Karpas-422 (cell line): ENCODE data around the gene WAC. TPM values are rescaled to one million over a fixed set of nuclear protein-coding genes. Genes with fewer than 3 reads are reported as not detected.

ENCODE experiments used
- DNase-seq: peaks from one replicate; pipeline ENCODE4 v3.0.0-alpha.2; 2015
- H2AFZ ChIP-seq: fragments of 200-600 bp; sonication (generic); 2 replicates; pipeline ENCODE4 v1.6.1; 2014; ENCODE audit warnings: antibody characterized with exemption, low read length, mixed read lengths
- H3K27ac ChIP-seq: fragments of 200-600 bp; sonication (generic); 2 replicates; pipeline ENCODE4 v1.5.1; 2014; ENCODE audit warnings: mild to moderate bottlenecking, low read length, moderate library complexity
- H3K27me3 ChIP-seq: fragments of 200-600 bp; sonication (generic); 2 replicates; pipeline ENCODE4 v1.6.1; 2014; ENCODE audit warnings: low read length, mixed read lengths
- H3K36me3 ChIP-seq: fragments of 200-600 bp; sonication (generic); 2 replicates; pipeline ENCODE4 v1.6.1; 2014; ENCODE audit warnings: low read length, mixed read lengths; ENCODE audit not compliant: insufficient read depth
- H3K4me1 ChIP-seq: fragments of 200-600 bp; sonication (generic); 2 replicates; pipeline ENCODE4 v1.6.1; 2014; ENCODE audit warnings: mild to moderate bottlenecking, low read length, mixed read lengths
- H3K4me2 ChIP-seq: fragments of 200-600 bp; sonication (generic); 2 replicates; pipeline ENCODE4 v1.6.1; 2014; ENCODE audit warnings: low read length, low read depth, mild to moderate bottlenecking; ENCODE audit not compliant: poor library complexity, severe bottlenecking
- H3K4me3 ChIP-seq: fragments of 200-600 bp; sonication (generic); 2 replicates; pipeline ENCODE4 v1.5.1; 2014; ENCODE audit warnings: mild to moderate bottlenecking, antibody characterized with exemption, low read length, mixed read lengths
- H3K79me2 ChIP-seq: fragments of 200-600 bp; sonication (generic); 2 replicates; pipeline ENCODE4 v1.6.1; 2014; ENCODE audit warnings: mild to moderate bottlenecking, low read length, mixed read lengths
- H3K9ac ChIP-seq: fragments of 200-600 bp; sonication (generic); 2 replicates; pipeline ENCODE4 v1.6.0; 2014; ENCODE audit warnings: low read length
- H3K9me2 ChIP-seq: fragments of 200-600 bp; sonication (generic), shearing (Covaris generic); replicated peaks from 2 replicates; pipeline ENCODE4 v1.6.0; 2014; ENCODE audit warnings: mild to moderate bottlenecking, low read length, moderate library complexity; ENCODE audit not compliant: insufficient read depth
- H3K9me3 ChIP-seq: fragments of 300-700, 200-600 bp; sonication (generic); 2 replicates; pipeline ENCODE4 v1.6.1; 2014; ENCODE audit warnings: low read length, mixed read lengths
- H4K20me1 ChIP-seq: fragments of 200-600 bp; sonication (generic); 2 replicates; pipeline ENCODE4 v1.6.1; 2014; ENCODE audit warnings: mild to moderate bottlenecking, antibody characterized with exemption, low read length, low read depth; ENCODE audit not compliant: insufficient read depth
- total RNA-seq: library from RNA; depleted of rRNA; stranded (reverse); fragments of >200 nt; shearing (Covaris generic); gene quantifications from 2 replicates; pipeline ENCODE4 v1.2.3, GENCODE V29; 2014; ENCODE audit warnings: low replicate concordance

WAC gene
- total RNA-seq, 1 experiment from 2014 or later = 156 TPM

DNA sequence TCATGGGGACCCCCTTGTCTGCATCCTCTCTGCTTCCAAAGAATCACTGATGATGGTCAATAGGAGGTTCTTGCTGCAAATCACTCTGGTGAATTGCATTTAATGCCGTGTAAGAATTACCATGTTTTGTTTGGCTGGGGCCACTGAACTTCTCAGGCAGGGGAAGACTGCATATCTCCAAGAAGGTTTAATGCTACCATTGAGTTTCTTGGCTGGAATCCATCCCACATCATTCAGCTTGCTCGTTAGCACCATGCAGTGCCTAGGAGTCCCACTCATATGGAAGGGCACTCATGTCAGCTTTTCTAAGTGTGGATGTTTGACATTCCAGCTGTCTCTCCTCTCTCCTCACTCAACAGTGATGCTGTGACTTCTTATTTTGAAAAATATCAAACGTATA is 94.2 kb downstream of the WAC start:
- H3K9me3 ChIP-seq = no peaks in the 10 kb centered on the region
- no peak overlapping the region for H3K27ac ChIP-seq
- H3K4me2 ChIP-seq = no peak overlapping the region
- H4K20me1 ChIP-seq = peaks cover 18% of the 10 kb centered on the region
- H3K9ac ChIP-seq = no peak overlapping the region
- no peaks in the 10 kb centered on the region for H3K27me3 ChIP-seq
- H3K4me3 ChIP-seq = no peak overlapping the region
- H3K36me3 ChIP-seq = no peaks in the 10 kb centered on the region
- no peak for DNase-seq
- no peak overlapping the region for H2AFZ ChIP-seq
- no peaks in the 10 kb centered on the region for H3K4me1 ChIP-seq
- no peaks in the 10 kb centered on the region for H3K9me2 ChIP-seq
- no peaks in the 10 kb centered on the region for H3K79me2 ChIP-seq

DNA sequence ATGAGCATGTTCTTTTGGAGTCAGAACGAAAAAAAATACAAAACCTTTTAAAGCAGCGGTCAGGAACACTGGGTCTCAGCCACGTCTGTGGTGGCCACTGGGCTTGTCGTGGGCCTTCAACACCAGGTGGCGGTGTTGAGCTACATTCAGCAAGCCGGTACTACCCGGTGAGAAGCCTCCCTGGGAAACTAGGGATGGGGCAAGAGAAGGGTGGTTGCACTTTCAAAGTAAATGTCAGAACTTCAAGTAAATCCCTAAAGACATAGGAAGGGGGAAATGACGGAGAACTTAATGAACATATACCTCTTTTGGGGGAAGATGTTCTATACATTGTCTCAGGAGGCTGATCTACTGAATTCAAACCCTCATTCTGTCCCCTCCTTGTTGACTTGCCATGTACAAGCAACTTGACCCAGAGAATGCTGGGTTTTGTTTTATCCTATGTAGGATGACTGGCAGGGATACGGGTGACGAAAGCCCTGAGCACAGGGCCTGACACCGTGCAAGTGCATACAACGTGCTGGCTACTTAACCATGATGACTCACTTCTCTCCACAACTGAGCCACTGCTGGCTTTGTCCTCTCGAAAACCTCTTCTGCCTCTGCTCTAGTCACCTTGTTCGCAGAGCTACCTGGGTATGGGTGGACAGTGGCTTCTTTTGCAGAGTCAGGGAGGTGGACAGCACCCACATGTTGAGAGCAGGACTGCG is 95.4 kb downstream of the WAC start:
- H3K9me2 ChIP-seq = no peaks in the 10 kb centered on the region
- H3K79me2 ChIP-seq = no peaks in the 10 kb centered on the region
- no peak overlapping the region for H3K4me3 ChIP-seq
- H3K36me3 ChIP-seq = no peaks in the 10 kb centered on the region
- H4K20me1 ChIP-seq = peaks cover 13% of the 10 kb centered on the region
- no peaks in the 10 kb centered on the region for H3K9me3 ChIP-seq
- no peak overlapping the region for H3K9ac ChIP-seq
- no peaks in the 10 kb centered on the region for H3K27me3 ChIP-seq
- H3K4me2 ChIP-seq = no peak overlapping the region
- no peak overlapping the region for H3K27ac ChIP-seq
- H2AFZ ChIP-seq = no peak overlapping the region
- H3K4me1 ChIP-seq = no peaks in the 10 kb centered on the region
- DNase-seq = peak; percentile 84

DNA sequence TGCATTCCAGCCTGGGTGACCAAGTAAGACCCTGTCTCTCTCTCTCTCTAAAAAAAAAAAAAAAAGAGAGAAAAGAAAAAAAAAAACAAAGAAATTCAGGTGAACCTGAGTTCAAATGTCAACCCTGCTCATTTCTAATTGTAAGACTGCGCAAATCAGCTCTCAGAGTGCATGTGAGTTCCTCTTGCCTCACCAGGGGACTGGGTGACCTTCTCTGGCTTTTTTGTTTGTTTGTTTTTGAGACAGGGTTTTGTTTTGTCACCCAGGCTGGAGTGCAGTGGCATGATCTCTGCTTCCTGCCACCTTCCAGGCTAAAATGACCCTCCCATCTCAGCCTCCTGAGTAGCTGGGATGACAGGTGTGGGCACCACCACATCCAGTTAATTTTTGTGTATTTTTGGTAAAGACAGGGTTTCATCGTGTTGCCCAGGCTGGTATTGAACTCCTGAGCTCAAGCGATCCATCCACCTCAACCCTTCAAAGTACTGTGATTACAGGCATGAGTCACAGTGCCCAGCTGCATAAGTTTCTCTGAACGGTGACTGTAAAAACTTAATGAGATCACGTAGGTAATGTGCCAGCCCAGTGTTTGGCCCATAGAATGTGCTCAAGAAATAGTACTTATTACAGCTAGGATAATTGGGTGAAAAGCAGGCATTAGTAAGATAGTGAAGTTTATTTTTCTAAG is 99.1 kb downstream of the WAC start:
- no peaks in the 10 kb centered on the region for H3K27me3 ChIP-seq
- no peak overlapping the region for H3K9ac ChIP-seq
- peak; percentile 11 for DNase-seq
- no peaks in the 10 kb centered on the region for H3K79me2 ChIP-seq
- H3K4me2 ChIP-seq = no peak overlapping the region
- H3K9me2 ChIP-seq = no peaks in the 10 kb centered on the region
- no peaks in the 10 kb centered on the region for H3K4me1 ChIP-seq
- H2AFZ ChIP-seq = no peak overlapping the region
- no peaks in the 10 kb centered on the region for H3K36me3 ChIP-seq
- no peaks in the 10 kb centered on the region for H3K9me3 ChIP-seq
- peaks cover 5% of the 10 kb centered on the region for H4K20me1 ChIP-seq
- H3K27ac ChIP-seq = no peak overlapping the region
- no peak overlapping the region for H3K4me3 ChIP-seq

DNA sequence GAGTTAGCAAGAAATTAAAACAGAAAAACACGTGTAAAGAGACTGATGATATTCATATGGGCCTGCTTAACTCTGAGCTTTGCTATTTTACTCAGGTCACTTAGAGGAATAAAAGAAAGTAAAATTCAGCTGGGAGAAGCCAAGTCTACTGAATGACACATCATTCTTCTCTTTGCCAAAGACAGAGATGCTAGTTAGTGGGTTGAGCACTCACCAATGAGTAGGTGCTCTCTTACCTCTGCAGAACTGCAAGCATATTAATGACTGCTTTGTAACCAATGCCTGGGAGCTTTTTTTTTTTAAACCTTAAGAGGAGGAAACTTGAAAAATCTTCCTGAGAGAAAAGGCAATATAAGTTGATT is 99.6 kb downstream of the WAC start:
- H3K27me3 ChIP-seq = no peaks in the 10 kb centered on the region
- H2AFZ ChIP-seq = no peak overlapping the region
- no peaks in the 10 kb centered on the region for H3K9me2 ChIP-seq
- H3K4me2 ChIP-seq = no peak overlapping the region
- H3K36me3 ChIP-seq = no peaks in the 10 kb centered on the region
- H3K9ac ChIP-seq = no peak overlapping the region
- no peaks in the 10 kb centered on the region for H3K4me1 ChIP-seq
- DNase-seq = peak; percentile 11
- no peaks in the 10 kb centered on the region for H3K9me3 ChIP-seq
- no peaks in the 10 kb centered on the region for H3K79me2 ChIP-seq
- H3K4me3 ChIP-seq = no peak overlapping the region
- no peaks in the 10 kb centered on the region; the same call in 1 of the 2 replicates for H4K20me1 ChIP-seq
- H3K27ac ChIP-seq = no peak overlapping the region

DNA sequence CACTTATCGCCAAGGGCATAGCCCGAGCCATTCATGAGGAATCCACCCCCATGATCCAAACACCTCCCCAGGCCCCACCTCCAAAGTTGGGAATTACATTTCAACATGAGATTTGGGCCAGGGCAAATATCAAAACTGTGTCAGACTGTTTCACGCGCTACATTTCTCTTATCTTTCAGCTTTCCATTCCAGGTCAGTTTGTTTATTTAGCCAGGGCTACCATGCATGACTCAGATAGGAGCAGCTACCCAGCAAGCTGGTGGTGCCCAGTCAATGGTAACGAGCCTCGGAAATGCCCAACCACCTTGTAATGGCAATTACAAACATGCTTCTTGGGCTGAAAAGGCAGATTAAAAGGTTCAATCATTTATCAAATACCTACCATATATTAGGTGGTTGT is 100.8 kb downstream of the WAC start:
- H2AFZ ChIP-seq = no peak overlapping the region
- no peak overlapping the region for H3K27ac ChIP-seq
- no peak for DNase-seq
- H3K4me1 ChIP-seq = no peaks in the 10 kb centered on the region
- H4K20me1 ChIP-seq = no peaks in the 10 kb centered on the region
- H3K79me2 ChIP-seq = no peaks in the 10 kb centered on the region
- H3K4me3 ChIP-seq = no peak overlapping the region
- no peaks in the 10 kb centered on the region for H3K9me2 ChIP-seq
- H3K27me3 ChIP-seq = no peaks in the 10 kb centered on the region
- H3K9ac ChIP-seq = no peak overlapping the region
- H3K4me2 ChIP-seq = no peak overlapping the region
- H3K36me3 ChIP-seq = no peaks in the 10 kb centered on the region
- H3K9me3 ChIP-seq = no peaks in the 10 kb centered on the region

DNA sequence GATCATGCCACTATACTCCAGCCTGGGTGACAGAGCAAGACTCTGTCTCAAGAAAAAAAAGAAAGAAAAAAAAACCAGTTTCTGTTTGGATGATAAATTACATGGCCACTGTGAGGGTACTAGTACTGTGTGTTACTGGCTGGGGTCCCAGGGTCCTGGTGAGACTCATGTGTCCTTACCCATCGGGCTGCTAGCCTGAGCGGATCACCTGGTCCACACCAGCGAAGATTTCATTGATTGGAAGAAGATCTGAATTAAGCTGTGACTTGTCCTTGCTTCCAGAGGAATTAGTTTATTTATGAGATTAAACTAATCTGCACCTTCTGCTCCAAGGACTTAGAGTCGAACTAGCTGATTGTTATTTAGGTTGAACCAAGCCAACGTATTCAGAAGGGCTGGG is 104.4 kb downstream of the WAC start:
- Histone ChIP-seq H3K9ac (no peak overlapping the region), H3K9me3 (no peaks in the 10 kb centered on the region)

DNA sequence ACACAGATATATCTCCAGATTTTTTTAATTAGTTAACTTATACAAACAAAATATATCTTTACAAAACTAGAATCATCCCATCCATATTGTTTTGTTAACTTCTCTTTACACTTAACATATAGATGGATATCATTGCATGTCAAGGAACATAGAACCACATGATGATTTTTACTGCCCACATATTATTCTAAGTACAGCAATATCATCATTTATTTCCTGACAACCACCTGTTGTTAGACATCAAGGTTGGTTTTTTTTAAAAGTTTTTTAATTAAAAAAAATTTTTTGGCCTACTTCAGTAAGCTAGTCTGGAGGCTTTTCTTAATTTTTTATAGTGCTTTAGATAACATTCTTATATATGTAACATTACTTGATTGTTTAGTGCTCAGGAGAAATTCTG is 105.5 kb downstream of the WAC start:
- Histone ChIP-seq H3K9me3 (no peaks in the 10 kb centered on the region), H3K4me2 (no peak overlapping the region), H3K9me2 (no peaks in the 10 kb centered on the region), H3K79me2 (no peaks in the 10 kb centered on the region), H3K4me3 (no peak overlapping the region), H3K27me3 (no peaks in the 10 kb centered on the region), H4K20me1 (no peaks in the 10 kb centered on the region), H2AFZ (no peak overlapping the region), H3K9ac (no peak overlapping the region), H3K27ac (no peak overlapping the region), H3K4me1 (no peaks in the 10 kb centered on the region), H3K36me3 (no peaks in the 10 kb centered on the region)
- no peak for DNase-seq

More for the DNA sequence above, 104.4 kb downstream of the WAC start:
- Histone ChIP-seq H3K27me3 (no peaks in the 10 kb centered on the region), H3K79me2 (no peaks in the 10 kb centered on the region), H3K27ac (no peak overlapping the region), H3K36me3 (no peaks in the 10 kb centered on the region), H3K4me2 (no peak overlapping the region), H3K4me3 (no peak overlapping the region), H3K4me1 (no peaks in the 10 kb centered on the region), H2AFZ (no peak overlapping the region), H3K9me2 (no peaks in the 10 kb centered on the region), H4K20me1 (no peaks in the 10 kb centered on the region)
- no peak for DNase-seq

DNA sequence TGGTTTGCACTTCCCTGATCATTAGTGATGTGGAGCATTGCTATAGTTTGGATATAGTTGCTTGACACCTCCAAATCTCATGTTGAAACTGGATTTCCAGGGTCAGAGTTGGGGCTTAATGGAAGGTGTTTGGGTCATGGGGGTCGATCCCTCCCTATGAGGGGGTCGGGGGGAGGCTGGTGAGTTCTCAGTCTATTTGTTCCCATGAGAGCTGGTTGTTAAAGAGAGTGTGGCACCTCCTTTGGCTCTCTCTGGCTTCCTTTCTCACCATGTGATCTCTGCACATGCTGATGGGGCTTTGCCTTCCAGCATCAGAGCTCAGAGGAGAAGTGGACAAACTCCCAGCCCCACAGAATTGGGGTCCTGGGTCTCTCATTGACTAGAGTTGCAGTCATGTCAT is 107.6 kb downstream of the WAC start:
- H3K4me3 ChIP-seq = no peak overlapping the region
- H3K9me2 ChIP-seq = no peaks in the 10 kb centered on the region
- no peak overlapping the region for H2AFZ ChIP-seq
- H3K79me2 ChIP-seq = no peaks in the 10 kb centered on the region
- H4K20me1 ChIP-seq = no peaks in the 10 kb centered on the region
- H3K4me1 ChIP-seq = no peaks in the 10 kb centered on the region
- H3K36me3 ChIP-seq = no peaks in the 10 kb centered on the region
- no peaks in the 10 kb centered on the region for H3K27me3 ChIP-seq
- no peak overlapping the region for H3K9ac ChIP-seq
- no peak overlapping the region for H3K27ac ChIP-seq
- no peak for DNase-seq
- no peak overlapping the region for H3K4me2 ChIP-seq
- no peaks in the 10 kb centered on the region for H3K9me3 ChIP-seq
